HTERT RPE-1 (cell line): Measurements from ENCODE around the gene ZKSCAN5.
"Not testable (repeated sequence)": the region's sequence is repeated elsewhere in the genome, so short reads cannot be mapped to it uniquely, and the experiment has no call there.

Experiments used
- in situ Hi-C: fragments of 300-500 bp; cut with MboI; formaldehyde crosslinking; loops from 4 replicates; pipeline ENCODE4 v1.14.3; 2020; ENCODE audit warnings: low sequenced_read_pairs

Gene ZKSCAN5

DNA sequence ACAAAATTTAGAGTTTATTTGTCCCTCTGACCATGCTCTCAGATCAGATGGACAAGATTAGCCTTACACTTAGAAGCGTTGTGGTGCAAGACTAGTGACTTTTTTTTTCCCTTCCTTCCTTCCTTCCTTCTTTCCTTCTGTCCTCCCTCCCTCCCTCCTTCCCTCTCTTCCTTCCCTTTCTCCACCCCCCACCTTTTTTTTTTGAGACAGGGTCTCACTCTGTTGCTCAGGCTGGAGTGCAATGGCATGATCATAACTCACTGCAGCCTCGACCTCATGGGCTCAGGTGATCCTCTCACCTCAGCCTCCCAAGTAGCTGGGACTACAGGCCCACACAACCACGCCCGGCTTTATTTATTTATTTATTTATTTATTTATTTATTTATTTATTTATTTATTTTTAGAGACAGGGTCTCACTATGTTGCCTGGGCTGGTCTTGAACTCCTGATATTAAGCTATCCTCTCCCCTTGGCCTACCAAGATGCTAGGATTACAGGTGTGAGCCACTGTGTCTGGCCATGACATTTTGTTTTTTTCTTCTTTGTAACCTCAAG, 76.4 kb downstream of the ZKSCAN5 start:
- in situ Hi-C loops: not testable (repeated sequence)
